Brain microvascular endothelial cell (primary cell): ENCODE results near the gene TSPAN5.

Experiments
- DNase-seq: peaks from one replicate; pipeline ENCODE4 v3.0.0-alpha.2; 2020
- H3K27ac ChIP-seq: fragments of 250-450 bp; sonication (Bioruptor Pico); 2 replicates; pipeline ENCODE4 v1.5.1; 2020; ENCODE audit warnings: mild to moderate bottlenecking, moderate library complexity
- H3K27me3 ChIP-seq: fragments of 250-450 bp; sonication (Bioruptor Pico); replicated peaks from 2 replicates; pipeline ENCODE4 v1.5.1; 2020; ENCODE audit warnings: mild to moderate bottlenecking
- H3K36me3 ChIP-seq: fragments of 250-450 bp; sonication (Bioruptor Pico); replicated peaks from 2 replicates; pipeline ENCODE4 v1.5.1; 2020; ENCODE audit warnings: mild to moderate bottlenecking
- H3K4me3 ChIP-seq: 2 replicates; pipeline ENCODE4 v1.5.1; 2011; ENCODE audit warnings: low read depth, mild to moderate bottlenecking, control low read depth, low read length, moderate library complexity
- CTCF ChIP-seq: IDR thresholded peaks from 2 replicates; pipeline ENCODE4 v1.5.1; 2011; ENCODE audit warnings: low read depth, mild to moderate bottlenecking, moderate library complexity, low read length, control low read depth, inconsistent platforms; ENCODE audit errors: missing control alignments
- in situ Hi-C: cut with HindIII; loops from 2 replicates; pipeline ENCODE4 v1.10.0; 2017; ENCODE audit warnings: low sequenced_read_pairs, low pct_ligation_motif_present

Gene TSPAN5

GRCh38 chr4:98677799-98678198 lies 19.4 kb upstream of the TSPAN5 start:
- H3K27me3 ChIP-seq = no peaks in the 10 kb centered on the region
- no peak for DNase-seq
- H3K4me3 ChIP-seq = no peak overlapping the region
- in situ Hi-C loops = no loop called here
- no peak overlapping the region for H3K27ac ChIP-seq
- TF ChIP-seq CTCF = no peak
- no peaks in the 10 kb centered on the region for H3K36me3 ChIP-seq

GRCh38 chr4:98674404-98675173 lies 16.2 kb upstream of the TSPAN5 start:
- Histone ChIP-seq H3K36me3 (no peaks in the 10 kb centered on the region), H3K4me3 (no peak overlapping the region), H3K27ac (no peak overlapping the region), H3K27me3 (no peaks in the 10 kb centered on the region)
- TF ChIP-seq CTCF = no peak
- in situ Hi-C loops = no loop called here
- no peak for DNase-seq

- H3K27ac ChIP-seq = no peak overlapping the region
- H3K4me3 ChIP-seq = no peak overlapping the region
- in situ Hi-C loops = no loop called here
- TF ChIP-seq CTCF = no peak
- H3K27me3 ChIP-seq = no peaks in the 10 kb centered on the region
- no peak for DNase-seq
- H3K36me3 ChIP-seq = no peaks in the 10 kb centered on the region
Observed at GRCh38 chr4:98673978-98674377, 15.6 kb upstream of the TSPAN5 start.

- Histone ChIP-seq H3K36me3 (no peaks in the 10 kb centered on the region), H3K27ac (no peak overlapping the region), H3K4me3 (no peak overlapping the region), H3K27me3 (no peaks in the 10 kb centered on the region)
- TF ChIP-seq CTCF = no peak
- no peak for DNase-seq
- in situ Hi-C loops = no loop called here
Observed at GRCh38 chr4:98673288-98673644, 14.9 kb upstream of the TSPAN5 start.

- no peak for DNase-seq
- Histone ChIP-seq H3K27me3 (no peaks in the 10 kb centered on the region), H3K36me3 (no peaks in the 10 kb centered on the region), H3K4me3 (no peak overlapping the region), H3K27ac (no peak overlapping the region)
- TF ChIP-seq CTCF = no peak
- in situ Hi-C loops = no loop called here
Observed at GRCh38 chr4:98672583-98673287, 14.3 kb upstream of the TSPAN5 start.
